ENCODE data around the gene LRCOL1. TPM values are rescaled to one million over a fixed set of nuclear protein-coding genes. Genes with fewer than 3 reads are reported as not detected.
"Not testable (repeated sequence)": the region's sequence is repeated elsewhere in the genome, so short reads cannot be mapped to it uniquely, and the experiment has no call there.

The LRCOL1 gene
- total RNA-seq, 1 donor from 2014 or later = not detected

DNA sequence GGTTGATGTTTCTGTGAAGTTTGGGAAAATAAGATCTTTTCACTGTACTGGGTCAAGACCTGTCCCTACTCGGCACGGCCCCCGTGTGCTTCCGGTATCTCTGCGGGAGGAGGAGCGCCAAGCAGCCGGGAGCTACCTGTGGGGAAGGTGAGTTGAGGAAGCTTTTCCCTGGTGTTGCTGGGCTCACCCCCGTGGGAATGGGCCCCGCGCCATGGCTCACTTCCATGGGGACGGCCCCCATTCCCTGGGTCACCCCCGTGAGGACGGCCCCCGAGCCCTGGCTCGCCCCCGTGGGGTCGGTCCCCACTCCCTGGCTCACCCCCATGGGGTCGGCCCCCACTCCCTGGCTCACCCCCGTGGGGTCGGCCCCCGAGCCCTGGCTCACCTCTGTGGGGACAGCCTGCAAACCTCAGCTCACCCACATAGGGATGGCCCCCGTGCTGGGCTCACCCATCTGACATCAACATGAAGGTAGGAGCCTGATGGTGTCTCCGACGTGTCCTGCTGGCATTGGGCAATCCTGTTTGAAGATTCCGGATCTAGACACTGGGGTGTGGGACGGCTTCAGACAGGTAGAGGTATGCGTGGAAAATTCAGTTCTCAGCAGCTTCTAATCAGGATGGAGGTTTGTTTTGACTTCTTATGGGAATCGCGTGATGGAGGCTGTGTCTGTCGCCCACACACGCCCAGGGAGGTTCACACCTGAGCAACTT, 9.1 kb downstream of the LRCOL1 start:
- Mint-ChIP-seq H3K9me3 (ENCODE audit: low read depth) (no peaks in the 10 kb centered on the region), H3K4me3 (ENCODE audit: unreplicated experiment) (peak overlapping the region; percentile 19), H3K27ac (ENCODE audit: unreplicated experiment) (no peak overlapping the region), H3K36me3 (ENCODE audit: low read depth) (no peaks in the 10 kb centered on the region), H3K27me3 (ENCODE audit: low read depth) (peaks cover 16% of the 10 kb centered on the region), H3K4me1 (ENCODE audit: low read depth) (peaks cover 26% of the 10 kb centered on the region)
- TF ChIP-seq, protein P1, sequence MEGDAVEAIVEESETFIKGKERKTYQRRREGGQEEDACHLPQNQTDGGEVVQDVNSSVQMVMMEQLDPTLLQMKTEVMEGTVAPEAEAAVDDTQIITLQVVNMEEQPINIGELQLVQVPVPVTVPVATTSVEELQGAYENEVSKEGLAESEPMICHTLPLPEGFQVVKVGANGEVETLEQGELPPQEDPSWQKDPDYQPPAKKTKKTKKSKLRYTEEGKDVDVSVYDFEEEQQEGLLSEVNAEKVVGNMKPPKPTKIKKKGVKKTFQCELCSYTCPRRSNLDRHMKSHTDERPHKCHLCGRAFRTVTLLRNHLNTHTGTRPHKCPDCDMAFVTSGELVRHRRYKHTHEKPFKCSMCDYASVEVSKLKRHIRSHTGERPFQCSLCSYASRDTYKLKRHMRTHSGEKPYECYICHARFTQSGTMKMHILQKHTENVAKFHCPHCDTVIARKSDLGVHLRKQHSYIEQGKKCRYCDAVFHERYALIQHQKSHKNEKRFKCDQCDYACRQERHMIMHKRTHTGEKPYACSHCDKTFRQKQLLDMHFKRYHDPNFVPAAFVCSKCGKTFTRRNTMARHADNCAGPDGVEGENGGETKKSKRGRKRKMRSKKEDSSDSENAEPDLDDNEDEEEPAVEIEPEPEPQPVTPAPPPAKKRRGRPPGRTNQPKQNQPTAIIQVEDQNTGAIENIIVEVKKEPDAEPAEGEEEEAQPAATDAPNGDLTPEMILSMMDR (IDR thresholded peaks at IDR 0.05) = no peak
- no peak for DNase-seq (ENCODE audit: low spot score)

DNA sequence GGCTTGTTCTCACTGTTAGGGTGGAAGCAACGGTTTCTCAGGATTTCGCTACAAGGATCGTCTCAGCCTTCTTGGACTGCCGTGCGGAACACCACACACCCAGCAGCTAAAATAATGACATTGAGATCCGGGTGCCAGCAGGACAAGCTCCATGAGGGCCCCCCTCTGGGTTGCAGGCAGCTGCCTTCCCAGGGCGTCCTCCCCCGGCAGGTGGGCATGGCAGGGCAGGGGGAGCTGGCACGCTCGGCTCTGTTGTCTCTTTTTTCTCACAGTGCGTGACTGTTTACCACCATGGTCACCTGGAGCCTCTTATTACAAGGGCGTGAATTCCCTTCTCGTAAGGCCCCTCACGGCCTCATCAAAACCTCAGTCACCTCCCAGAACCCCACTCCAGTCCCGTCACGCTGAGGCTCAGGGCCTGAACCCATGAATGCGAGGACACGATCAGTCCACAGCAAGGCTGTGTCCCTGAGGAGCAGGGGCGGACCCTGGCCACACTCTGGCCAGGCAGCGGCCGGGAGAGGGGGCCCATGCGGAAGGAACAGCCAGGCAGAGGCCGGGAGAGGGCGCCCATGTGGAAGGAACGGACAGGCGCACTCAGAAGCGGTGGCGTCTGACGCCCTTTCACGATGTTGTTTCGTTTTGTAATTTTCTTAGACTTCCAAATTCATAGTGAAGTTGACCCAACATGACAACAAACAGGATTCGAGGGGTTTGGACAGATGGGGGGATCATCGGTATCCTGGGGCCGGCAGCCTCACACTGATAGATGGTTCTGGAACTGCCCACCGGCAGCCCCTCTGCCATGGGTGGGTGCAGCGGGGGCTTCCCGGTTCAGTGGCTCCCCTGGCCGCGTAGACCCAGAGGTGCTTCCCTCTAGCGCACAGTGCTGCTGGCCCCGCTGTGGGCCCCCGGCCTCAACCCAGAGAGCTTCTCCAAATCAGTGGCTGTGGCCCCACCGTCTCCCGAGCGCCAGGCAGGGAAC, 10.0 kb downstream of the LRCOL1 start:
- Mint-ChIP-seq H3K4me3 (ENCODE audit: unreplicated experiment) (peak overlapping the region; percentile 68), H3K27me3 (ENCODE audit: low read depth) (peaks cover 12% of the 10 kb centered on the region), H3K9me3 (ENCODE audit: low read depth) (no peaks in the 10 kb centered on the region), H3K27ac (ENCODE audit: unreplicated experiment) (no peak overlapping the region), H3K36me3 (ENCODE audit: low read depth) (no peaks in the 10 kb centered on the region), H3K4me1 (ENCODE audit: low read depth) (peaks cover 36% of the 10 kb centered on the region)
- TF ChIP-seq, protein P1 (IDR thresholded peaks at IDR 0.05) = peak; percentile 82
- DNase-seq (ENCODE audit: low spot score) = no peak

DNA sequence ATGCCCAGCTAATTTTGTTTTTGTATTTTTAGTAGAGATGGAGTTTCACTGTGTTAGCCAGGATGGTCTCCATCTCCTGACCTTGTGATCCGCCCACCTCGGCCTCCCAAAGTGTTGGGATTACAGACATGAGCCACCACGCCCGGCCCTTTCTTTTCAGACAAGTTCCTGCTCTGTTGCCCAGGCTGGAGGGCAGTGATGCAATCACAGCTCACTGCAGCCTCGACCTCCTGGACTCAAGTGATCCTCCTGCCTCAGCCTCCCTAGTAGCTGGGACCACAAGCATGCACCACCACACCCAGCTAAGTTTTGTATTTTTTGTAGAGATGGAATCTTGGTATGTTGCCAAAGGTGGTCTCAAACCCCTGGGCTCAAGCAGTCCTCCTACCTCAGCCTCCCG, 10.9 kb downstream of the LRCOL1 start:
- not testable (repeated sequence) for H3K4me3 Mint-ChIP-seq (ENCODE audit: unreplicated experiment); DNase-seq (ENCODE audit: low spot score); H3K36me3 Mint-ChIP-seq (ENCODE audit: low read depth); H3K9me3 Mint-ChIP-seq (ENCODE audit: low read depth); H3K27me3 Mint-ChIP-seq (ENCODE audit: low read depth); H3K27ac Mint-ChIP-seq (ENCODE audit: unreplicated experiment)
- peaks cover 36% of the 10 kb centered on the region for H3K4me1 Mint-ChIP-seq (ENCODE audit: low read depth)

DNA sequence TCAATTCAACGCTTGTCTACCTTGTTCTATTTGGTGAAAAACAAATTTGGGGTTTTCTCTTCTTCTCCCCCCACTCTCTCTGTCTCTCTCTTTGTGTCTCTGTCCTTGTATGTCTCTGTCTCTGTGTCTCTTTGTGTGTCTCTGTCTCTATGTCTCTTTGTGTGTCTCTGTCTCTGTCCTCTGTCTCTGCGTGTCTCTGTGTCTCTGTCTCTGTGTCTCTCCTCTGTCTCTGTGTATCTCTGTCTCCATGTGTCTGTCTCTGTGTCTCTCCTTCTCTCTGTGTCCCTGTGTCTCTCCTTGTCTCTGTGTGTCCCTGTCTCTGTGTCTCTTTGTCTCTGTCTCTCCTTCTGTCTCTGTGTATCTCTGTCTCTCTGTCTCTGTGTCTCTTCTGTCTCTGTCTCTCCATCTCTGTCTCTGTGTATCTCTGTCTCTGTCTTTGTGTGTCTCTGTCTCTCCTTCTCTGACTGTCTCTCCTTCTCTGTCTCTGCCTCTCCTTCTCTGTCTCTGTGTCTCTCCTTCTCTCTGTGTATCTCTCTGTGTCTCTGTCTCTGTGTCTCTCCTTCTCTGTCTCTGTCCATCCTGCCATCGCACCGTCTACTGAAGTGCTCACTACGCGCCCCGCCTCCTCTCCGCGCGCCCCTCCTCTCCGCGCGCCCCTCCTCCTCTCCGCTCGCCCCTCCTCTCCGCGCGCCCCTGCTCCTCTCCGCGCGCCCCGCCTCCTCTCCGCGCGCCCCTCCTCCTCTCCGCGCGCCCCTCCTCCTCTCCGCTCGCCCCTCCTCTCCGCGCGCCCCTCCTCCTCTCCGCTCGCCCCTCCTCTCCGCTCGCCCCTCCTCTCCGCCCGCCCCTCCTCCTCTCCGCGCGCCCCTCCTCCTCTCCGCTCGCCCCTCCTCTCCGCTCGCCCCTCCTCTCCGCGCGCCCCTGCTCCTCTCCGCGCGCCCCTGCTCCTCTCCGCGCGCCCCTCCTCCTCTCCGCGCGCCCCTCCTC, 12.8 kb downstream of the LRCOL1 start:
- Mint-ChIP-seq H3K27me3 (ENCODE audit: low read depth) (peaks cover 5% of the 10 kb centered on the region), H3K27ac (ENCODE audit: unreplicated experiment) (peak overlapping the region; percentile 76), H3K9me3 (ENCODE audit: low read depth) (no peaks in the 10 kb centered on the region), H3K36me3 (ENCODE audit: low read depth) (no peaks in the 10 kb centered on the region), H3K4me1 (ENCODE audit: low read depth) (peaks cover 40% of the 10 kb centered on the region), H3K4me3 (ENCODE audit: unreplicated experiment) (peak overlapping the region; percentile 85)
- TF ChIP-seq, protein P1 (IDR thresholded peaks at IDR 0.05) = no peak
- no peak for DNase-seq (ENCODE audit: low spot score)

DNA sequence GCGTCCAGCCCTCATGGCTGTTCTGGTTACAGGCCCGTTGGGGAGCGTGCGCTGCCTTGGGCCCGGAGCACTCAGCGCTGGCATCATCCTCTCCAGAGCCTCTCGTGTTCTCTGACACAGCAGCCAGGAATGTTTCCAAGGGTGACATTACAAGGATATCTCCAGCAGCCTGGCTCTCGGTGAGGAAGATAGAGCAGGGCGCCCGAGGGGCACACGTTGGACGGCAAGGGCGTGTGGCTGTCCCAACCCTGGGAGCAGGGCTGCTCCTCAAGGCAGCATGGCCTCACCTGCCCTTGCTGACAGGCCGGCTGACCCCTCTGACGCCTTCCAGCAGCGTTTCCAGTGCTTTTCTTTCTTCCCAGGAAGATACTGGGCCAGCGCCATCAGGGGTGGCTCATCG, 14.4 kb downstream of the LRCOL1 start:
- H3K27ac Mint-ChIP-seq (ENCODE audit: unreplicated experiment) = peak overlapping the region; percentile 79

More for the DNA sequence above, 14.4 kb downstream of the LRCOL1 start:
- Mint-ChIP-seq H3K4me3 (ENCODE audit: unreplicated experiment) (peak overlapping the region; percentile 28), H3K36me3 (ENCODE audit: low read depth) (no peaks in the 10 kb centered on the region), H3K4me1 (ENCODE audit: low read depth) (peaks cover 35% of the 10 kb centered on the region), H3K27me3 (ENCODE audit: low read depth) (no peaks in the 10 kb centered on the region), H3K9me3 (ENCODE audit: low read depth) (no peaks in the 10 kb centered on the region)
- TF ChIP-seq, protein P1 (IDR thresholded peaks at IDR 0.05) = no peak
- no peak for DNase-seq (ENCODE audit: low spot score)
